ACC112 (cell line): ENCODE data around the gene SEMA4F.

Experiments
- H2AFZ ChIP-seq: fragments of 200-600 bp; sonication (generic); one replicate; pipeline ENCODE4 v1.6.0; 2017; ENCODE audit warnings: antibody characterized with exemption, low read length; ENCODE audit not compliant: unreplicated experiment
- H3K27ac ChIP-seq: fragments of 200-600 bp; sonication (generic); 2 replicates; pipeline ENCODE4 v1.5.1; 2014; ENCODE audit warnings: low read depth, mild to moderate bottlenecking, antibody characterized with exemption, low read length, moderate library complexity
- H3K27me3 ChIP-seq: fragments of 200-600 bp; sonication (generic); 2 replicates; pipeline ENCODE4 v1.6.1; 2014; ENCODE audit warnings: mild to moderate bottlenecking, antibody characterized with exemption, low read length, moderate library complexity, mixed read lengths; ENCODE audit not compliant: insufficient read depth
- H3K36me3 ChIP-seq: fragments of 200-600 bp; sonication (generic); 2 replicates; pipeline ENCODE4 v1.6.1; 2016; ENCODE audit warnings: mild to moderate bottlenecking, antibody characterized with exemption, low read length, moderate library complexity, mixed read lengths; ENCODE audit not compliant: insufficient read depth
- H3K4me1 ChIP-seq: fragments of 200-600 bp; sonication (generic); one replicate; pipeline ENCODE4 v1.6.1; 2016; ENCODE audit warnings: low read length, mixed read lengths; ENCODE audit not compliant: insufficient read depth, unreplicated experiment, control insufficient read depth
- H3K4me3 ChIP-seq: fragments of 200-600 bp; sonication (generic); 2 replicates; pipeline ENCODE4 v1.5.1; 2014; ENCODE audit warnings: mild to moderate bottlenecking, low read depth, low read length
- H3K79me2 ChIP-seq: fragments of 200-600 bp; sonication (generic); one replicate; pipeline ENCODE4 v1.6.0; 2016; ENCODE audit warnings: low read length; ENCODE audit not compliant: control insufficient read depth, unreplicated experiment, insufficient read depth

The SEMA4F gene

DNA sequence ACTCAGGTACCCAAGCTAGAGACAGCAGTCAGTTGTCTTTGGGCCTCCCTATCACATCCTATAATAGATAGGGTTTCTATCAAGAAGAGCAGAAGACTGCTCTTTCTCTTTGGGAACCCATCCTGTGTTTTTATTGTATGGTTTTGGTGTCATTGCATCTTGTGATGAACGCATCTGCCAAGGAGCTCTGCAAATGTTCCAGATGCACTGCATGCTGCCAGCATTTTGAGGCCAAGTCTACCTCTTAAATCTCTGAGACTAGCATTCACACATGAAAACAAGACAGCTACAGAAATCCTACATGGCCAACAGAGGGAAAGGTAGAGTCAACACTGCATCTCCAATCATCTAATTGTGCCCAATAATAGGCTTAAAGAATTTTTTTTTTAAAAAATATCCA, 14.0 kb downstream of the SEMA4F start:
- no peak overlapping the region for H3K27ac ChIP-seq
- H3K4me1 ChIP-seq: peaks cover 6% of the 10 kb centered on the region
- no peaks in the 10 kb centered on the region for H3K36me3 ChIP-seq
- no peak overlapping the region for H2AFZ ChIP-seq
- H3K27me3 ChIP-seq: no peaks in the 10 kb centered on the region
- H3K4me3 ChIP-seq: no peak overlapping the region
- H3K79me2 ChIP-seq: no peaks in the 10 kb centered on the region

DNA sequence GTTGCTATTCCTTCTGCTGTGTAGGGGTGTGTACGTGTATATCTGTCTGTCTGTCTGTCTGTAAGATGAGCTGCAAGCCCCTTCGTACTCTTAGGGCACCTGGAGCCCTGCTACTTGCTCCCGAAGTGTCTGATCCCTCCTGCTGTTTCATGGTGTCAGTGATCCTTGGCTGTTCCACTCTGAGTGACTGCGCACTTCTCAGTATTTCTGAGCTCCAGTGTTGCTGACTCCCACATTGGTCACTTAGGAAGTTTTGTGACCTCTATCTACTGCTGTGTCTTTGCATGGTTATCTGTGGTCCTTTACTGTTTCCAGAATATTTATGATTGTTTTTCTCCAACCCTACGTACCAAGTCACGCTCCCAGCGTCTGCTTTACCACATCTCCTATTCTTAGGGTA, 16.2 kb downstream of the SEMA4F start:
- Histone ChIP-seq H3K4me3 (no peak overlapping the region), H3K79me2 (no peaks in the 10 kb centered on the region), H2AFZ (no peak overlapping the region), H3K27me3 (no peaks in the 10 kb centered on the region), H3K4me1 (peaks cover 6% of the 10 kb centered on the region), H3K27ac (no peak overlapping the region), H3K36me3 (no peaks in the 10 kb centered on the region)

DNA sequence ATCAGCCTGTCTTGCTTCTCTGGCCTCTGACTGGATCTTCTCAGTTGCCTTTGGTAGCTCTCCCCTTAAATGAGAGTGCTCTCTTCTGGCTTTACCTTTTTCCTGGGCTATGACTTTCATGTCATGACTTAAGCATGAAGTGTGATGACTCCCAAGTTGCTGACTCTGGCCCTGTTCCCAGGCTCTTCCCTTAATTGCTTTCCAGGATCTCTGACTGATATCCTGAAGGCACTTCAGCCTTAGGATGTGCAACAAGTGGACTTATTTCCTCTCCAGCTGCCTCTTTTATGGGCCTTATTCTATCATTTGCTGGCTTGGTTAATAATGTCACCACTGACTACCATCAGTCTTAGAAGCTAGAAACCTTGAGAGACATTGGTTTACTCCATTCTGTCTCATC, 17.4 kb downstream of the SEMA4F start:
- H3K27ac ChIP-seq: no peak overlapping the region
- H3K4me3 ChIP-seq: no peak overlapping the region
- no peaks in the 10 kb centered on the region for H3K79me2 ChIP-seq
- no peaks in the 10 kb centered on the region for H3K27me3 ChIP-seq
- no peaks in the 10 kb centered on the region; the same call in 1 of the 2 replicates for H3K36me3 ChIP-seq
- H3K4me1 ChIP-seq: peaks cover 6% of the 10 kb centered on the region
- no peak overlapping the region for H2AFZ ChIP-seq

DNA sequence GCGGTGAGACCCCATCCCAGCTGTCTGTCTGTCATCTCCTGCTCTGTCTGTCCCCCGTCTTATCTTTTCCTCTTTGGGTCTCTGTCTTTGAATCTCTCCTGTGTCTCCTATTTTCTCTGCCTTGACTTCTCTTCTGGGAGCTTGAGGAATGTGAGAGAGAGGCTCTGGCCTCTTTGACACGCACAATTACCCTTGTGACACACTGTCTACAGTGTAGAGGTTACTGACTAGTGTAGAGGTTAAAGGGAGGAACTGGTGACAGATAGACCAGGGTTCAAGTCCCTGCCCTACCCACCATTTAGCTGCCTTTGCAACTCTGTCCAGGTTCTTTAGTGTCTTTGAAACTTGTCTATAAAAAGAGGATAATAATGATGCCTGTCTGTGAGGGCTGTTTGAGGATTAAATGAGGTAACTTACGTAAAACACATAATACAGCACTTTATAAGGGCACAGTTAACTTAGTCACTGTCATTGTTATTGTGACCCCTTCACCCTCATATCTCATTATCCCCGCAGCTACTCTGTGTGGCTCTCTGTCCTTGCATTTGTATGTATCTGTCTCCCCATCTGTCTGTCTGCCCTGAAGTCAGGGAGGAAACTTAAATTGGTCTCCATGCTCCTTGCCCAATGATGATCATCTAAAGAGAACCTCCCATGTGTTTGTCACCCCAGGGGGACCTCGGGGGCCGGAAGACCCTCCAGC, 19.9 kb downstream of the SEMA4F start:
- Histone ChIP-seq H3K4me3 (no peak overlapping the region), H3K79me2 (no peaks in the 10 kb centered on the region), H2AFZ (no peak overlapping the region), H3K36me3 (no peaks in the 10 kb centered on the region; the same call in 1 of the 2 replicates), H3K4me1 (peaks cover 6% of the 10 kb centered on the region), H3K27ac (no peak overlapping the region), H3K27me3 (no peaks in the 10 kb centered on the region)

DNA sequence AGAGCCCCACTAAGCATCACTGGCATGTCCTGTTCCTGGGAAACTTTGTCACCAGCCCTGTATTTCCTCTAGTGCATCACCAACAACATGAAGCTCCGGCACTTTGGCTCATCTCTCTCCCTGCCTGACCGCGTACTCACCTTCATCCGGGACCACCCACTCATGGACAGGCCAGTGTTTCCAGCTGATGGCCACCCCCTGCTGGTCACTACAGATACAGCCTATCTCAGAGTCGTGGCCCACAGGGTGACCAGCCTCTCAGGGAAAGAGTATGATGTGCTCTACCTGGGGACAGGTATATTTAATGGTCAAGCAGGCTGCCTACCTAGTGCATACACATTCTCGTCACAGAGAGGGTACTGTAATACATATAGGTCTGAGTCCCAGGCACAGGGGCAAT, 21.0 kb downstream of the SEMA4F start:
- H3K36me3 ChIP-seq: no peaks in the 10 kb centered on the region; the same call in 1 of the 2 replicates
- H2AFZ ChIP-seq: no peak overlapping the region
- no peaks in the 10 kb centered on the region for H3K79me2 ChIP-seq
- H3K27me3 ChIP-seq: no peaks in the 10 kb centered on the region
- no peak overlapping the region for H3K4me3 ChIP-seq
- H3K27ac ChIP-seq: no peak overlapping the region
- H3K4me1 ChIP-seq: peaks cover 6% of the 10 kb centered on the region

DNA sequence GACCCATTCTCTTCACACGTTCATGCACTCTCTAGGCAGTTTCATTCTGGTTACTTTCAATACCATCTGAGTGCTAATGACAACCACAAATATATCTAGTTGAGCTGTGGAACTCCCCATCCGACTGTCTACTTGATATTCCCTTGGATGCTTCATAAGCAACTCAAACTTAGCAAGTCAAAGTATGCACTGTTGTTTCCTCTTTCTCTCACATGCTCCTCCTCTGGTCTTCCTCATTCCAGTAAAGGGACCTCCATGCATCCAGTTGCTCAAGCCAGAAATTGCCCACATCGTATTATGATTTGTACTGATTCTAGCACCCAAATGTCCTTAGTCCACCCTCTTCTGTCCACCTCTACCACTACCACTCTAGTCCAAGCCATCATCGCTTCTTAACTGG, 22.3 kb downstream of the SEMA4F start:
- H3K4me1 ChIP-seq: peaks cover 4% of the 10 kb centered on the region
- no peaks in the 10 kb centered on the region for H3K79me2 ChIP-seq
- no peak overlapping the region for H2AFZ ChIP-seq
- no peak overlapping the region for H3K4me3 ChIP-seq
- H3K27ac ChIP-seq: no peak overlapping the region
- H3K36me3 ChIP-seq: no peaks in the 10 kb centered on the region; the same call in 1 of the 2 replicates
- H3K27me3 ChIP-seq: no peaks in the 10 kb centered on the region

DNA sequence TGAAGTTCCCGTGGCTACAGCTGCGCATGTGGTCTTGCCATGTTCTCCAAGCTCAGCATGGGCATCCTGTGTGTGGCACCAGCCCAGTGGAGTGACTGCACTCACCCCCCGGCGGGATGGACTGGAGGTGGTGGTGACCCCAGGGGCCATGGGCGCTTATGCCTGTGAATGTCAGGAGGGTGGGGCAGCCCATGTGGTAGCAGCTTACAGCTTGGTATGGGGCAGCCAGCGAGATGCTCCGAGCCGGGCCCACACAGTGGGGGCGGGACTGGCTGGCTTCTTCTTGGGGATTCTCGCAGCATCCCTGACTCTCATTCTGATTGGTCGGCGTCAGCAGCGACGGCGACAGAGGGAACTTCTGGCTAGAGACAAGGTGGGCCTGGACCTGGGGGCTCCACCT, 25.6 kb downstream of the SEMA4F start:
- Histone ChIP-seq H3K4me3 (no peak overlapping the region), H3K4me1 (no peaks in the 10 kb centered on the region), H2AFZ (no peak overlapping the region)

DNA sequence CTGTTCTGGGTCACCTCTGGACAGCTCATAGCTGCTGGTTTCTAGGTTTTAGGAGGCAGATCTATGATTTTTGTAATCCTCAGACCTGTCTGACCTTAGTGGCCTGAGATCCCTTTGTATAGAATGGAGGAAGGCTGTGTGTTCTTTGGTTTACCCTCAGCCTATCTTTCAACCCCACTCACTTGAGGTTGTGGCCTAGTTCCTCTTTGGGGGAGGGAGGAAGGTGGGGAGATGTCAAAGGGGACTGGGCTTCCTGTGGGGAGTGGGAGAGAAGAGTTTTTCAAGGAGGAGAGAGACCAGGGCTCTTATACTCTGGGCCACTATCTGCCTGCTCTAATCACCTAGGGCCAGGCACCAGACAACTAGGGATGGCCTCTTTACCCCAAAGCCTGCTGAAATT, 28.5 kb downstream of the SEMA4F start:
- Histone ChIP-seq H3K4me3 (no peak overlapping the region), H3K36me3 (no peaks in the 10 kb centered on the region), H3K4me1 (no peaks in the 10 kb centered on the region), H3K79me2 (no peaks in the 10 kb centered on the region), H3K27ac (no peak overlapping the region), H2AFZ (no peak overlapping the region), H3K27me3 (no peaks in the 10 kb centered on the region)

More for the DNA sequence above, 25.6 kb downstream of the SEMA4F start:
- Histone ChIP-seq H3K79me2 (no peaks in the 10 kb centered on the region), H3K36me3 (no peaks in the 10 kb centered on the region; the same call in 1 of the 2 replicates), H3K27ac (no peak overlapping the region), H3K27me3 (no peaks in the 10 kb centered on the region)

DNA sequence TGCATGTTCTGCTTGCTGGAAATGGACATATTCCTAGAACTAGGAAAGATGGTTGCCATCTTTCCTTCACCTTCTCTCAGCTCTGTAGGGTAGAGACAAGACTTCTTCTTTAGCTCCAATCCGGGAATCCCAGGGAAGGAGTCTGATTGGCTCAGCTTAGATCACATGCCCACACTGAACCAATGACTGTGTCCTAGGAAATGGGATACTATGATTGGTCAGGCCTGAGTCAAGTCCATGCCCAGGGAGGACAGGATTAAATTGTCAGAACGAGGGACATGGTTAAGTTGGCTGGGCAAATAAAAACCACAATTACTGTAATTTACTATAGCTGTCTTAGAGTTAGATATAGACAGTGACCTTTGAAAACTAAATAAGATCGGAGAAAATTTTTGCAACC, 31.4 kb downstream of the SEMA4F start:
- Histone ChIP-seq H3K27me3 (no peaks in the 10 kb centered on the region), H3K79me2 (no peaks in the 10 kb centered on the region), H2AFZ (no peak overlapping the region), H3K4me3 (no peak overlapping the region), H3K4me1 (no peaks in the 10 kb centered on the region), H3K36me3 (no peaks in the 10 kb centered on the region), H3K27ac (no peak overlapping the region)

DNA sequence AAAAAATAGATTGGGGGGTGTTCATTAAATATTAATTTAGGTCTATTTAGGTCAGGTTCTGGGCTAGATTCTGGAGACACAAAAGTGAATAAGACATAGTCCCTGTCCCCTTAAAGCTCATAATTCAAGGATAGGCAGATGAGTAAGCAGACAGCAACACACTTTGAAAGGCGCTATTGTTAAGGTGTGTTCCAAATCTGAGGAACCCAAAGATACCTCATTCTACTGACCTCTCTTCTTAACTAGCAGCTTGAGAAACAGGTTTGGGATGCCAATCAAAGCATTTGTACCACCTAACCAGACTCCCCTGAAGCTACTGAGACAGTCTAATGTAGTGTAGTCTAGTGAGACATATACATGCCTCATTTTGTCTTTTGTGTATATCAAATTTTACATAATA, 34.8 kb downstream of the SEMA4F start:
- Histone ChIP-seq H3K79me2 (no peaks in the 10 kb centered on the region), H3K4me1 (peaks cover 15% of the 10 kb centered on the region), H3K27ac (no peak overlapping the region)

DNA sequence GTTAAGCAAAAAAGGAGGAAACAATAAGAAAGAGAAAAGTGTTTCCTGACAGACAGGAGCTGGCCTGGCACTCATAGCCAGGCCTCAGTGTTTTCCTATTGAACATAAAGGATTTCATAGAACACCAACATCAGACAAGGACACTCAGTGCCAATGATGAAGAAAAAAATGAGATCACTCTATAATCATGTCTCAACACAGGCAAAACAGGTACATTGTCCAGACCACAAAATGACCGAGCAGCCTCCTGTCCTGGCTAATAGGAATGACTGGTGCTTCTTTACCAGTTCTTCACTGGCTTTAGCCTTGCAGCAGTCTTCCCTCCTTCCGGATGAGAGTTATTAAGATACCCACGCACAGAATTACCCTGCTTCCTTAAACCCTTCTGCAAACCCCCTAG, 35.6 kb downstream of the SEMA4F start:
- Histone ChIP-seq H3K4me3 (no peak overlapping the region), H3K79me2 (no peaks in the 10 kb centered on the region), H3K36me3 (no peaks in the 10 kb centered on the region), H3K27ac (no peak overlapping the region), H3K27me3 (no peaks in the 10 kb centered on the region), H3K4me1 (peaks cover 15% of the 10 kb centered on the region), H2AFZ (no peak overlapping the region)

More for the DNA sequence above, 34.8 kb downstream of the SEMA4F start:
- Histone ChIP-seq H3K4me3 (no peak overlapping the region), H3K27me3 (no peaks in the 10 kb centered on the region), H2AFZ (no peak overlapping the region), H3K36me3 (no peaks in the 10 kb centered on the region)
